GM12891 (cell line): ENCODE data around the gene RBM20.

Source experiments
- DNase-seq: peaks from one replicate; pipeline ENCODE4 v3.0.0; 2011; ENCODE audit warnings: low spot score; ENCODE audit not compliant: insufficient read length
- FAIRE-seq: peaks from 2 replicates; lab custom pipeline; 2011; peaks lifted over from hg19 to GRCh38; lab: Jason Lieb, UNC
- PAX5 ChIP-seq: IDR thresholded peaks from 2 replicates; pipeline ENCODE4 v1.6.1; 2011; ENCODE audit warnings: low read length, moderate library complexity, mild to moderate bottlenecking; ENCODE audit not compliant: insufficient read depth, severe bottlenecking
- POLR2A ChIP-seq: IDR thresholded peaks from 2 replicates; pipeline ENCODE4 v1.6.1; 2011; ENCODE audit warnings: low read depth, low read length, control low read depth
- POLR2AphosphoS5 ChIP-seq: IDR thresholded peaks from 2 replicates; pipeline ENCODE4 v1.6.1; 2011; ENCODE audit warnings: low read depth, low read length, control low read depth
- POU2F2 ChIP-seq: IDR thresholded peaks from 2 replicates; pipeline ENCODE4 v1.6.1; 2011; ENCODE audit warnings: low read depth, mild to moderate bottlenecking, control low read depth, low read length, moderate library complexity
- SPI1 ChIP-seq: IDR thresholded peaks from 2 replicates; pipeline ENCODE4 v1.6.1; 2011; ENCODE audit warnings: low read depth, low read length, control low read depth
- TAF1 ChIP-seq: IDR thresholded peaks from 2 replicates; pipeline ENCODE4 v1.6.1; 2011; ENCODE audit warnings: low read depth, low read length, control low read depth

RBM20 gene

GRCh38 chr10:110778211-110778610, 134.1 kb downstream of the RBM20 start:
- no peak for TF ChIP-seq POLR2AphosphoS5
- no peak for DNase-seq
- no peak for FAIRE-seq

GRCh38 chr10:110779489-110779888, 135.4 kb downstream of the RBM20 start:
- FAIRE-seq = peak; percentile 79
- TF ChIP-seq POLR2A (no peak), POLR2AphosphoS5 (no peak), POU2F2 (no peak), SPI1 (no peak), PAX5 (no peak), TAF1 (no peak)
- DNase-seq = no peak

DNA sequence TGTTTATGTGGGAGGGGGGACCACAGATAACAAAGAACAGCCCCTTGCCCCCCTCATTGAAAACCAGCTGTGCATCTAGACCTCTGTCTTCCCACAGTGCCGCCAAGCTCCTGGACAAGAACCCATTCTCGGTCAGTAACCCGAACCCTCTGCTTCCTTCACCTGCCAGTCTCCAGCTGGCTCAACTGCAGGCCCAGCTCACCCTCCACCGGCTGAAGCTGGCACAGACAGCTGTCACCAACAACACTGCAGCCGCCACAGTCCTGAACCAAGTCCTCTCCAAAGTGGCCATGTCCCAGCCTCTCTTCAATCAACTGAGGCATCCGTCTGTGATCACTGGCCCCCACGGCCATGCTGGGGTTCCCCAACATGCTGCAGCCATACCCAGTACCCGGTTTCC, 136.6 kb downstream of the RBM20 start:
- TF ChIP-seq SPI1 (no peak), POLR2A (no peak), POLR2AphosphoS5 (no peak), TAF1 (no peak), POU2F2 (no peak), PAX5 (no peak)
- no peak for FAIRE-seq
- DNase-seq = no peak

DNA sequence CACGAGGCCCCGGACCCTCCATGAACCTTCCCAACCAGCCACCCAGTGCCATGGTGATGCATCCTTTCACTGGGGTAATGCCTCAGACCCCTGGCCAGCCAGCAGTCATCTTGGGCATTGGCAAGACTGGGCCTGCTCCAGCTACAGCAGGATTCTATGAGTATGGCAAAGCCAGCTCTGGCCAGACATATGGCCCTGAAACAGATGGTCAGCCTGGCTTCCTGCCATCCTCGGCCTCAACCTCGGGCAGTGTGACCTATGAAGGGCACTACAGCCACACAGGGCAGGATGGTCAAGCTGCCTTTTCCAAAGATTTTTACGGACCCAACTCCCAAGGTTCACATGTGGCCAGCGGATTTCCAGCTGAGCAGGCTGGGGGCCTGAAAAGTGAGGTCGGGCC, 137.0 kb downstream of the RBM20 start:
- TF ChIP-seq POU2F2 (no peak), SPI1 (no peak), POLR2AphosphoS5 (no peak), TAF1 (no peak), POLR2A (no peak), PAX5 (no peak)
- FAIRE-seq = no peak
- no peak for DNase-seq

- no peak for TF ChIP-seq TAF1
- TF ChIP-seq POLR2AphosphoS5 = no peak
- TF ChIP-seq POU2F2 = no peak
- TF ChIP-seq POLR2A = no peak
- TF ChIP-seq SPI1 = no peak
- TF ChIP-seq PAX5 = no peak
- no peak for DNase-seq
- FAIRE-seq = no peak
These were observed 138.5 kb downstream of the RBM20 start for GRCh38 chr10:110782616-110783015.

DNA sequence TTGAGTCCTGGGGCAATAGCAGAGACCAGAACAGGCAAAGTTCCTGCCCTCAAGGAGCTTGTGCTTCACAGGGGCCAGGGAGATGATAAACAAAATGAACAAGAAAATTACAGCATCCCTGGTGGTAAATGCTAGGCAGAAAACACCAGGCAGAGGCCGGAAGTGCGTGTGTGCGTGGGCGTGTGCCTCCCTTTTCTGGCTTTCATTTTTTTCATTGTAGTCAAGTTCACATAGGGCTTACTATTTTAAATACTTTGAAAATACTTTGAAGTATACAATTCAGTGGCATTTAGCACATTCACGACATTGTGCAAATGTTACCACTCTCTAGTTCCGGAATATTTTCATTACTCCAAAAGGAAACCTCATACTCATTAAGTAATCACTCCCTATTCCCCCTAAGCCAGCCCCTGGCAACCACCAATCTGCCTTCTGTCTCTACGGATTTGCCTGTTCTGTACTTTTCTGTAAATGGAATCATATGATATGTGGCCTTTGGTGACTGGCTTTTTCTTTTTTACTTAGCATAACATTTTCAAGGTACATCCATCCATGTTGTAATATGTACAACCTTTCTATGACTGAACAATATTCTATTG, 139.5 kb downstream of the RBM20 start:
- no peak for TF ChIP-seq POLR2AphosphoS5
- no peak for TF ChIP-seq TAF1
- no peak for TF ChIP-seq SPI1
- TF ChIP-seq POU2F2 = no peak
- TF ChIP-seq PAX5 = no peak
- FAIRE-seq = no peak
- no peak for DNase-seq

DNA sequence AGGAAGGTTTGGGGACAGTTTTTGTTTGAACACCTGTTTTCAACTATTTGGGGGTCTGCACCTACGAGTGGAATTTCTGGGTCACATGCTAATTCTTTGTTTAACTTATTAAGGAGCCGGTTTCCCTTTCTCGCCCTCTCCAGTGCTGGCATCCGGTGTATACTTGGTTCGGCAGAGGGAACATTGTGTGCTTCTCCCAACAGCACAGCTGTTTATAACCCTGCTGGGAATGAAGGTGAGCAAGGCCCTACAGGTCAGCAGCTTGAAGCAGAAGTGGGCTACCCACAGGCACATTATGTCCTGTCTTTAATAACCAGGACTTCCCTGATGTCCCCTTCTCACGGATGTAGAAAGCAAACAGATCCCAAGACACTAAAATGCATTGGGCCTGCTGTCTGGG, 140.1 kb downstream of the RBM20 start:
- FAIRE-seq (peak; percentile 56), DNase-seq (no peak)
- TF ChIP-seq SPI1 = no peak
- TF ChIP-seq POLR2AphosphoS5 = no peak
- no peak for TF ChIP-seq POLR2A
- no peak for TF ChIP-seq POU2F2
- no peak for TF ChIP-seq PAX5
- no peak for TF ChIP-seq TAF1

GRCh38 chr10:110786172-110786571, 142.0 kb downstream of the RBM20 start:
- TF ChIP-seq POLR2AphosphoS5 (no peak), POLR2A (no peak), TAF1 (no peak), PAX5 (no peak), POU2F2 (no peak), SPI1 (no peak)
- DNase-seq (no peak), FAIRE-seq (no peak)

DNA sequence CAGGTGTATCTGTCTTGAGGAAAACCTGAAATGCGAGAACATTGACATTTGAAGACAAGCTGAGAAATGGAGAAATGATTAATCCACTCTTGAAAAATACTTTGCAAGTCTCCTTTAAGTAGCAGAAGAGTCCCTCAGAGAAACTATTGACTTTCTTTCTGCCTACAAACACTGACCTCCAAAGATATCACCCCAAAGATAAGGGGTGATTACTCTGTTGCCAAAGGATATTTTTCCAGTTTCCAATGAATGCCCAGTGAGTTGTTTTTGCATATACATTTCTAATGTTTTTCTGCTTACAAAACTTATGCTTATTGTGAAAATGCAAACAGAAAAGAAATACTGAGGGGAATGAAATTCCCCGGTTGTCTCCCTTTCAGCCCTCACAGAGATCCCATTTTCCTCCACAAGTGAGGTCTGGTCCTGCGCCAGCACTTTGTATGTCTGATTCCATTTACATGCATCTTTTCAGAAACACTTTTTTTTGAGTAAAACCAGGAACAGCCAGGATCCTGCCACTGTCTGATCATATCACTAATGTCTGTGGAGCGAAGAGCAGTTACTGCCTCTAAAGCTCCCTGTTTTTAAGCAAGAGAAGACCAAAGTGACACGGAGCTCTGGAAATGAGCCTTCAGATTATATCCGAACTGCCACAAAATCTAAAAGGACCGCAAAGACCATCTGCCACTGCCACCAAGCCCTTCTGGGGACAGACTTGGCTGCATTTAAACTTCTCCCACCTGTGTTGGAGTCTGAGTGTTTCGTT, 144.7 kb downstream of the RBM20 start:
- no peak for FAIRE-seq
- DNase-seq = no peak
- no peak for TF ChIP-seq POLR2AphosphoS5
- no peak for TF ChIP-seq PAX5
- no peak for TF ChIP-seq POU2F2
- no peak for TF ChIP-seq TAF1
- no peak for TF ChIP-seq POLR2A
- no peak for TF ChIP-seq SPI1
